HFFc6 (cell line): ENCODE results near the gene KRTAP9-8. TPM values are rescaled to one million over a fixed set of nuclear protein-coding genes. Genes with fewer than 3 reads are reported as not detected.
"Not testable (repeated sequence)": the region's sequence is repeated elsewhere in the genome, so short reads cannot be mapped to it uniquely, and the experiment has no call there.

Experiments
- DNase-seq: peaks from one replicate; pipeline ENCODE4 v3.0.0-alpha.2; 2018
- H3K27ac Mint-ChIP-seq: 2 replicates; pipeline ENCODE4 v1.8.0; 2020; ENCODE audit warnings: mild to moderate bottlenecking, mixed read lengths
- H3K27me3 Mint-ChIP-seq: 2 replicates; pipeline ENCODE4 v1.8.0; 2021; ENCODE audit warnings: mild to moderate bottlenecking, moderate library complexity, mixed read lengths; ENCODE audit not compliant: insufficient read depth
- H3K36me3 Mint-ChIP-seq: 2 replicates; pipeline ENCODE4 v1.8.0; 2021; ENCODE audit warnings: low read depth, mixed read lengths
- H3K4me1 Mint-ChIP-seq: 2 replicates; pipeline ENCODE4 v1.8.0; 2020; ENCODE audit warnings: low read depth, mixed read lengths
- H3K4me3 Mint-ChIP-seq: 2 replicates; pipeline ENCODE4 v1.8.0; 2020; ENCODE audit warnings: mild to moderate bottlenecking, moderate library complexity, mixed read lengths
- H3K9me3 Mint-ChIP-seq: 2 replicates; pipeline ENCODE4 v1.8.0; 2020; ENCODE audit warnings: mild to moderate bottlenecking, mixed read lengths
- CTCF ChIP-seq: fragments of 200-600 bp; sonication (generic); IDR thresholded peaks from 2 replicates; pipeline ENCODE4 v1.5.0; 2021; ENCODE audit warnings: antibody characterized with exemption, mild to moderate bottlenecking
- total RNA-seq, 6 experiments: library from RNA; stranded (reverse); fragmentation: NEBNext Ultra II Directional; extraction: Animal tissue kit (Norgen Biotek cat#: 25700); gene quantifications; 2 replicates in 1 of 6; 3 replicates in 5 of 6; pipeline ENCODE4 v1.2.3, GENCODE V29; 2021

KRTAP9-8 gene
- total RNA-seq, 6 experiments from 2014 or later = not detected

DNA sequence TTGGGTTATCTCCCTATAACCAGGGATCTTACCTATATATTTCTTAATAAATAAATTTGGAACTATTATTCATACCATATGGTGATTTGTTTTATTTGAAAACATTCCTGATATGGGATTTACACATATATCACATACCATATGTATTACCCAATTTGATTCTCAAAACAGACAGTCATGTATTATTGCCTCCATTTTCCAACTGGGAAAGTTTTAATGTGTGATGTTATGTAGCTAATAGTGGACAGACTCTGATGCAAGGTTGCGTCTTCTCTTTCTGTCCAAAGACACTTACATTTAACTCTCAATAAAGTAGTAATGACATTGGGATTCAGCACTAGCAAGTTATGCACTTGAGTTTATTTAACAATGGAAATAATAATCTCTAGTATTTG is 18.5 kb downstream of the KRTAP9-8 start:
- no peaks in the 10 kb centered on the region for H3K9me3 Mint-ChIP-seq
- no peak overlapping the region for H3K27ac Mint-ChIP-seq
- H3K4me3 Mint-ChIP-seq = no peak overlapping the region
- peaks cover 5% of the 10 kb centered on the region for H3K27me3 Mint-ChIP-seq
- DNase-seq = no peak
- H3K36me3 Mint-ChIP-seq = no peaks in the 10 kb centered on the region
- TF ChIP-seq CTCF = no peak
- peaks cover 33% of the 10 kb centered on the region for H3K4me1 Mint-ChIP-seq

GRCh38 chr17:41258406-41258805 is 20.6 kb downstream of the KRTAP9-8 start:
- H3K4me3 Mint-ChIP-seq = no peak overlapping the region
- TF ChIP-seq CTCF = no peak
- H3K9me3 Mint-ChIP-seq = no peaks in the 10 kb centered on the region
- DNase-seq = no peak
- peaks cover 3% of the 10 kb centered on the region for H3K27me3 Mint-ChIP-seq
- peaks cover 35% of the 10 kb centered on the region for H3K4me1 Mint-ChIP-seq
- H3K27ac Mint-ChIP-seq = no peak overlapping the region
- H3K36me3 Mint-ChIP-seq = no peaks in the 10 kb centered on the region

GRCh38 chr17:41263212-41263611 is 25.4 kb downstream of the KRTAP9-8 start:
- Mint-ChIP-seq H3K4me1 (peaks cover 12% of the 10 kb centered on the region), H3K9me3 (no peaks in the 10 kb centered on the region), H3K27ac (no peak overlapping the region), H3K27me3 (peaks cover 8% of the 10 kb centered on the region), H3K4me3 (no peak overlapping the region), H3K36me3 (no peaks in the 10 kb centered on the region)
- no peak for TF ChIP-seq CTCF
- DNase-seq = no peak

DNA sequence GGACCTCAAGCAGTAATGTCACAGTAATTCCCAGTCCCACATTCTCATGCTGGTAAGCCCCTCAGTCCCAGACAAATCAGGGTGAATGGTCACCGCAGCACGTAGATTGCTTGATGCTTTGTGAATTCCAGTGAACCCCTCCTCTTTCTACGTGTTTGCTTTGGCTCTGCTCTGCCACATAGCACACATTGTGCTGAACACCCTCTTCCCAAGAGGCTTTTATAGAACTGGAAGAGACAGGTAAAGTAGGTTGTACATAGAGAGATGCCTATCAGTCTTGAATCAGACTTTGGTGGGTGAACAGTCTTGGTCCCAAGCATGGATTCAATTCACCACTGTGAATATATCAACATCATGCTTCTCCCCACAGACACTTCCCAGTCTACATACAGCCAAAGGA is 26.8 kb downstream of the KRTAP9-8 start:
- peaks cover 8% of the 10 kb centered on the region for H3K27me3 Mint-ChIP-seq
- no peak overlapping the region for H3K4me3 Mint-ChIP-seq
- H3K4me1 Mint-ChIP-seq = peaks cover 12% of the 10 kb centered on the region
- H3K36me3 Mint-ChIP-seq = no peaks in the 10 kb centered on the region
- H3K9me3 Mint-ChIP-seq = no peaks in the 10 kb centered on the region
- H3K27ac Mint-ChIP-seq = no peak overlapping the region
- no peak for DNase-seq
- no peak for TF ChIP-seq CTCF

DNA sequence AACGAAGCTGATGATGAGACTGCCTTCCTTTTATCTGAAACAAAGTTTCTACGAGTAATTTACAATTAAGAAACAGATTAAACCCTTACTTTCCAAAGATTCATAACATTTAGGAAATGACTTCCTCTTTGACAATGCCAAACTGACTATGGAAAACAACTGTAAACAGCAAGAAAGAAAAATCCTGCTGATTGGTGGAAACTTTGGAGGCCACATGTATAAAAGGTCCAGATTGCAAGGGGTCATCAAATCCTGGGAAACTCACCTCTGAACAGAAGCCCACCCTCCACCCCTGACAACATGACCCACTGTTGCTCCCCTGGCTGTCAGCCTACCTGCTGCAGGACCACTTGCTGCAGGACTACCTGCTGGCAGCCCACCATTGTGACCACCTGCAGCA is 27.3 kb downstream of the KRTAP9-8 start, which contains the start of gene KRTAP9-6:
Gene KRTAP9-6 (plus strand): TSS at position 301 of the 400 bp plus-strand sequence. CDS start 0 bp downstream, at position 301.
- Mint-ChIP-seq H3K4me1 (peaks cover 10% of the 10 kb centered on the region), H3K9me3 (no peaks in the 10 kb centered on the region), H3K4me3 (no peak within 1 kb of the TSS), H3K36me3 (no peaks in the 10 kb centered on the region), H3K27ac (no peak within 1 kb of the TSS), H3K27me3 (peaks cover 8% of the 10 kb centered on the region)
- no peak for TF ChIP-seq CTCF
- DNase-seq = no peak

DNA sequence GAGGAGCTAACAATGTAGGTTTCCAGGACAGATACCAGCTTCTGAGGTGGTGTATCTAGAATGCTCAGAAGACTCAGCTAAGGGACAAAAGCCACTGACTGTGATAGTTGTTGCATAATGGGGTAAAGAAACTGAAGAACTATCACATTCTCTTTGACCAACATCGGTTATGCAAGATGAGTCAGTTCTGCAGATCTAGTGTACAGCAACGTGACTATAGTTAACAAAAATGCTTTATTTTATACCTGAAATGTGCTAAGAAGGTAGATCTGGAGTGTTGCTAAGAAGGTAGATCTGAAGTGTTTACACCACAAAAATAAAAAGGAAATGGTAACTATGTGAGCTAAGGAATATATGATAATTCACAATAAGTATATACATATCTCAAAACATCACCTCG is 29.9 kb downstream of the KRTAP9-8 start:
- Mint-ChIP-seq H3K27ac (no peak overlapping the region), H3K4me1 (peaks cover 10% of the 10 kb centered on the region; the same call in 1 of the 2 replicates), H3K36me3 (no peaks in the 10 kb centered on the region), H3K27me3 (peaks cover 11% of the 10 kb centered on the region), H3K9me3 (no peaks in the 10 kb centered on the region), H3K4me3 (no peak overlapping the region)
- no peak for TF ChIP-seq CTCF
- no peak for DNase-seq

DNA sequence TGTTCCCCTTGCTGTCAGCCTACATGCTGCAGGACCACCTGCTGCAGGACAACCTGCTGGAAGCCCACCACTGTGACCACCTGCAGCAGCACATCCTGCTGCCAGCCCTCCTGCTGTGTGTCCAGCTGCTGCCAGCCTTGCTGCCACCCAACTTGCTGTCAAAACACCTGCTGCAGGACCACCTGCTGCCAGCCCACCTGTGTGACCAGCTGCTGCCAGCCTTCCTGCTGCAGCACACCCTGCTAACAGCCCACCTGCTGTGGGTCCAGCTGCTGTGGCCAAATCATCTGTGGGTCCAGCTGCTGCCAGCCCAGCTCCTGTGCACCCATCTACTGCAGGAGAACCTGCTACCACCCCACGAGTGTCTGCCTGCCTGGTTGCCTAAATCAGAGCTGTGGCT is 33.5 kb downstream of the KRTAP9-8 start:
- H3K36me3 Mint-ChIP-seq, H3K4me3 Mint-ChIP-seq, H3K27ac Mint-ChIP-seq, DNase-seq, H3K9me3 Mint-ChIP-seq, H3K4me1 Mint-ChIP-seq: not testable (repeated sequence)
- peaks cover 10% of the 10 kb centered on the region for H3K27me3 Mint-ChIP-seq
